ENCODE measurements around the gene DISC1.

DNA sequence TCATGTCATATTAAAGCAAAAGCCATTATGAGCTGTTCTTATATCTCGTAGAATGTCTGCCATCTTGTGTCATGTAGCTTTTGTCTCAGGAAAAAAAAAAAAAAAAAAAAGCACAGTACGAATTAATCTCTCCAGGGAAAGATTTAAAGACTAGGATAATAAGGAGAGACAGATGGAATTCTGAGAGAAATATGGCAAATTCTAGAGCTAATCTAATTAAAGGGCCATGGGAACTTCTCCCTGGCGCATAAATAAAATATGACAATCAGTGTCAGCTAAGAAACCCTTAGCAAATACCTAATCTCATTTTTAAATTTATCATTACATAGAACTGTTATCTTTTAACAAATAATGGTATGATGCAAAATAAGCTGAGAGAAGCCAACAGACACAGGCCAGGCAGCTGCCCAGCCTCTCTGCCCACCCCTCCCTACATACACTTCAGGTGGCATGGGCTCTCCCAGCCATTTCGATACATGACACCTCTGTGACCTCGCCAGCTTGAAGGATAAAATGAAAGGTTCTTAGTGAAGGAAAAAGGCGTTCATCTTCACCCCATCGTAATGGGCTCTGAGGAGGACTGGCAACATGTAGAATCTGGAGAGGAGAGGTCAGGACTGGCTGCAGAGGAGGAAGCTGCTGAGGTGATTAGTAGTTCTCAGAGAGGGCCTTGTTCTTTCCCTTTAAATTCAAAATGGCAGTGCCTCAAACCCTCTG is 39.8 kb downstream of the DISC1 start:
- TF ChIP-seq POLR2A (IDR thresholded peaks at IDR 0.05), result no peak
- TF ChIP-seq, protein P1, sequence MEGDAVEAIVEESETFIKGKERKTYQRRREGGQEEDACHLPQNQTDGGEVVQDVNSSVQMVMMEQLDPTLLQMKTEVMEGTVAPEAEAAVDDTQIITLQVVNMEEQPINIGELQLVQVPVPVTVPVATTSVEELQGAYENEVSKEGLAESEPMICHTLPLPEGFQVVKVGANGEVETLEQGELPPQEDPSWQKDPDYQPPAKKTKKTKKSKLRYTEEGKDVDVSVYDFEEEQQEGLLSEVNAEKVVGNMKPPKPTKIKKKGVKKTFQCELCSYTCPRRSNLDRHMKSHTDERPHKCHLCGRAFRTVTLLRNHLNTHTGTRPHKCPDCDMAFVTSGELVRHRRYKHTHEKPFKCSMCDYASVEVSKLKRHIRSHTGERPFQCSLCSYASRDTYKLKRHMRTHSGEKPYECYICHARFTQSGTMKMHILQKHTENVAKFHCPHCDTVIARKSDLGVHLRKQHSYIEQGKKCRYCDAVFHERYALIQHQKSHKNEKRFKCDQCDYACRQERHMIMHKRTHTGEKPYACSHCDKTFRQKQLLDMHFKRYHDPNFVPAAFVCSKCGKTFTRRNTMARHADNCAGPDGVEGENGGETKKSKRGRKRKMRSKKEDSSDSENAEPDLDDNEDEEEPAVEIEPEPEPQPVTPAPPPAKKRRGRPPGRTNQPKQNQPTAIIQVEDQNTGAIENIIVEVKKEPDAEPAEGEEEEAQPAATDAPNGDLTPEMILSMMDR (IDR thresholded peaks at IDR 0.05), result no peak
